HepG2 (cell line): Measurements from ENCODE around the gene CBLN3. TPM values are rescaled to one million over a fixed set of nuclear protein-coding genes. Genes with fewer than 3 reads are reported as not detected.

Experiments used
- ARNTL ChIP-seq: sonication (generic); formaldehyde crosslinking; IDR thresholded peaks from 2 replicates; pipeline ENCODE4 v1.4.0; 2020; ENCODE audit warnings: mild to moderate bottlenecking, missing genetic modification reagents
- CENPT ChIP-seq: sonication (generic); formaldehyde crosslinking; IDR thresholded peaks from 2 replicates; pipeline ENCODE4 v1.8.0; 2022; ENCODE audit warnings: low read depth, mild to moderate bottlenecking, moderate library complexity, missing genetic modification reagents
- ELF4 ChIP-seq: sonication (generic); formaldehyde crosslinking; IDR thresholded peaks from 2 replicates; pipeline ENCODE4 v1.5.0; 2020; ENCODE audit warnings: missing genetic modification reagents, mild to moderate bottlenecking, moderate library complexity, borderline replicate concordance
- KDM2A ChIP-seq: sonication (generic); formaldehyde crosslinking; IDR thresholded peaks from 2 replicates; pipeline ENCODE4 v1.4.0; 2020; ENCODE audit warnings: low read depth, missing genetic modification reagents, borderline replicate concordance
- NFKB2 ChIP-seq: sonication (generic); formaldehyde crosslinking; IDR thresholded peaks from 2 replicates; pipeline ENCODE4 v1.4.0; 2020; ENCODE audit warnings: missing genetic modification reagents, borderline replicate concordance
- NFYB ChIP-seq: sonication (generic); formaldehyde crosslinking; IDR thresholded peaks from 2 replicates; pipeline ENCODE4 v1.4.0; 2020; ENCODE audit warnings: missing genetic modification reagents
- NONO ChIP-seq, 2 experiments: fragments of 450-650 bp in 1 of 2; sonication (generic) in 1 of 2; formaldehyde crosslinking in 1 of 2; IDR thresholded peaks in 1 of 2; conservative IDR thresholded peaks in 1 of 2; 2 replicates each; pipeline versions ENCODE4 v1.6.1 to v1.8.0; 2017 to 2022; ENCODE audit warnings: mild to moderate bottlenecking in 1 of 2, missing genetic modification reagents in 1 of 2, moderate library complexity in 1 of 2
- PHF20 ChIP-seq: sonication (generic); formaldehyde crosslinking; IDR thresholded peaks from 2 replicates; pipeline ENCODE4 v1.5.0; 2020; ENCODE audit warnings: mild to moderate bottlenecking, missing genetic modification reagents
- SRSF1 ChIP-seq: fragments of 200-400 bp; formaldehyde crosslinking; optimal IDR thresholded peaks from 2 replicates; pipeline ENCODE3; 2017; ENCODE audit warnings: mild to moderate bottlenecking, low read depth, low read length, moderate library complexity
- SRY ChIP-seq: sonication (generic); formaldehyde crosslinking; IDR thresholded peaks from 2 replicates; pipeline ENCODE4 v1.8.0; 2022; ENCODE audit warnings: mild to moderate bottlenecking, missing genetic modification reagents
- TCF7L2 ChIP-seq: IDR thresholded peaks from 2 replicates; pipeline ENCODE4 v1.6.1; 2011; ENCODE audit warnings: mild to moderate bottlenecking, low read depth, low read length, moderate library complexity
- THYN1 ChIP-seq: sonication (generic); formaldehyde crosslinking; IDR thresholded peaks from 2 replicates; pipeline ENCODE4 v1.8.1; 2023; ENCODE audit warnings: low read depth, mild to moderate bottlenecking, moderate library complexity, missing genetic modification reagents, borderline replicate concordance
- XRCC5 ChIP-seq: fragments of 200-400 bp; formaldehyde crosslinking; optimal IDR thresholded peaks from 2 replicates; pipeline ENCODE3; 2017; ENCODE audit warnings: mild to moderate bottlenecking, low read length
- ZNF260 ChIP-seq: sonication (generic); formaldehyde crosslinking; IDR thresholded peaks from 2 replicates; pipeline ENCODE4 v1.4.0; 2020; ENCODE audit warnings: missing genetic modification reagents, low read depth, mild to moderate bottlenecking, borderline replicate concordance
- ZNF33A ChIP-seq: sonication (generic); formaldehyde crosslinking; IDR thresholded peaks from 2 replicates; pipeline ENCODE4 v1.5.1; 2020; ENCODE audit warnings: missing genetic modification reagents, mild to moderate bottlenecking, moderate library complexity, borderline replicate concordance
- ZNF547 ChIP-seq: sonication (generic); formaldehyde crosslinking; IDR thresholded peaks from 2 replicates; pipeline ENCODE4 v1.5.1; 2020; ENCODE audit warnings: mild to moderate bottlenecking, missing genetic modification reagents
- ZNF7 ChIP-seq: IDR thresholded peaks from 2 replicates; pipeline ENCODE4 v1.6.1; 2016; ENCODE audit warnings: missing biosample characterization, missing genetic modification reagents
- ZSCAN20 ChIP-seq: sonication (generic); formaldehyde crosslinking; IDR thresholded peaks from 2 replicates; pipeline ENCODE4 v1.4.0; 2020; ENCODE audit warnings: missing genetic modification reagents, mild to moderate bottlenecking, borderline replicate concordance
- polyA plus RNA-seq, 8 experiments: library from polyadenylated mRNA; depleted of rRNA in 3 of 8; stranded (reverse) in 7 of 8; unstranded in 1 of 8; fragments of >200 nt; fragmentation: Illumina TruSeq in 4 of 8; extraction: Trizol in 4 of 8; gene quantifications; 2 replicates each; pipeline versions ENCODE4 v1.2.1 to v1.2.3, GENCODE V29; 2011 to 2016; ENCODE audit warnings: low read depth in 4 of 8, missing spikeins in 1 of 8, mixed read lengths in 1 of 8; ENCODE audit not compliant: insufficient read depth in 1 of 8
- total RNA-seq, 5 experiments: library from RNA; depleted of rRNA; stranded (reverse); fragments of >200 nt; fragmentation: Illumina TruSeq; extraction: Trizol; gene quantifications; 2 replicates each; pipeline ENCODE4 v1.2.3, GENCODE V29; 2016; ENCODE audit warnings: low read depth in 1 of 5
- TF ChIP-seq, protein P1 (sequence below): sonication (generic); formaldehyde crosslinking; IDR thresholded peaks from 2 replicates; pipeline ENCODE4 v1.4.0; 2020; ENCODE audit warnings: mild to moderate bottlenecking, missing genetic modification reagents
- TF ChIP-seq, protein P2 (sequence below): sonication (generic); formaldehyde crosslinking; conservative IDR thresholded peaks from 2 replicates; pipeline ENCODE4 v1.4.0; 2020; ENCODE audit warnings: missing genetic modification reagents
- TF ChIP-seq, protein P3 (sequence below): sonication (generic); formaldehyde crosslinking; IDR thresholded peaks from 2 replicates; pipeline ENCODE4 v1.4.0; 2020; ENCODE audit warnings: low read depth, mild to moderate bottlenecking, missing genetic modification reagents
- TF ChIP-seq, protein P4 (sequence below): sonication (generic); formaldehyde crosslinking; IDR thresholded peaks from 2 replicates; pipeline ENCODE4 v1.5.1; 2020; ENCODE audit warnings: missing genetic modification reagents, mild to moderate bottlenecking, borderline replicate concordance

Gene CBLN3
- total and polyA plus RNA-seq, 2 of the 13 experiments (the other 11 are each of a cell fraction or from before 2014, with no cell fraction given), result 0.66 to 0.98 TPM

DNA sequence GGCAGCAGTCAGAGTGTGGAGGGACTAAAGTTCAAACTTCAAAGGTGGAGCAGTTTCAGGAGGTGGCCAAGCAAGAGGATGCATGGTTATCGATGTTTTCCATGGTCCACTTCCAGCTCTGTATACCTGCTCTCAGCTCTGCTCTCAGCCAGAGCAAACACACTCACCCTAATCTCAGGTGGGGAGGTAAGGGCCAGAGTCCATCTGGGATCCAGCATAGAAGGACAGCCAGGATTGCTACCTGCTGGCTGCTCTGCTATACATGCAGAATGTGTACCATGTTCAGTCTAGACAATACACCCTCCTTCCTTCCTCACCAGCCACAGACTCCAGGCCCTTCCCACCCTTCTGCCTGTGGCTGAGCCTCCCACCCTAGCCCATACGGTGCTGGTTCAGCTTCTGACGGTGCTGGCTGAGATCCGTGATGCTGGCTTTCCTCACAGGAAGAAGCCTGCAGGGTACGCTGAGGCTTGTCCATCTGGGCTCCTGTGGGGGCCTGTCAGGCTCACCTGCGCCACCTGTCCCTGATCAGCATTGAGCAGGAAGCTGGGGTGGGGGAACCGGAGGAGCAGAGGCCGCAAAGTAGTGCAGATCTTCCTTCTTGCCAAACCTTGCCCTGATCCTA is 2.4 kb downstream of the CBLN3 start (continued):
- TF ChIP-seq, protein P1, sequence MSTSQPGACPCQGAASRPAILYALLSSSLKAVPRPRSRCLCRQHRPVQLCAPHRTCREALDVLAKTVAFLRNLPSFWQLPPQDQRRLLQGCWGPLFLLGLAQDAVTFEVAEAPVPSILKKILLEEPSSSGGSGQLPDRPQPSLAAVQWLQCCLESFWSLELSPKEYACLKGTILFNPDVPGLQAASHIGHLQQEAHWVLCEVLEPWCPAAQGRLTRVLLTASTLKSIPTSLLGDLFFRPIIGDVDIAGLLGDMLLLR (CRISPR knock-in tag), result no peak
- TF ChIP-seq NONO (IDR thresholded peaks at IDR 0.05) (no peak), NONO (CRISPR knock-in tag; conservative IDR thresholded peaks at IDR 0.05) (peak; percentile 82), ZNF260 (CRISPR knock-in tag) (no peak), CENPT (CRISPR knock-in tag) (no peak), ARNTL (CRISPR knock-in tag) (peak; percentile 38), ZSCAN20 (CRISPR knock-in tag) (no peak), ELF4 (CRISPR knock-in tag) (no peak), SRY (CRISPR knock-in tag) (no peak), XRCC5 (peak; percentile 85), NFKB2 (peak; percentile 69), ZNF547 (CRISPR knock-in tag) (no peak; the same call in 1 of the 2 replicates), ZNF33A (CRISPR knock-in tag) (no peak), PHF20 (CRISPR knock-in tag) (no peak), KDM2A (CRISPR knock-in tag) (no peak; the same call in none of the 2 replicates), THYN1 (CRISPR knock-in tag) (no peak), ZNF7 (CRISPR knock-in tag) (no peak), TCF7L2 (no peak; the same call in 1 of the 2 replicates), NFYB (CRISPR knock-in tag) (no peak), SRSF1 (peak; percentile 74)
- TF ChIP-seq, protein P2, sequence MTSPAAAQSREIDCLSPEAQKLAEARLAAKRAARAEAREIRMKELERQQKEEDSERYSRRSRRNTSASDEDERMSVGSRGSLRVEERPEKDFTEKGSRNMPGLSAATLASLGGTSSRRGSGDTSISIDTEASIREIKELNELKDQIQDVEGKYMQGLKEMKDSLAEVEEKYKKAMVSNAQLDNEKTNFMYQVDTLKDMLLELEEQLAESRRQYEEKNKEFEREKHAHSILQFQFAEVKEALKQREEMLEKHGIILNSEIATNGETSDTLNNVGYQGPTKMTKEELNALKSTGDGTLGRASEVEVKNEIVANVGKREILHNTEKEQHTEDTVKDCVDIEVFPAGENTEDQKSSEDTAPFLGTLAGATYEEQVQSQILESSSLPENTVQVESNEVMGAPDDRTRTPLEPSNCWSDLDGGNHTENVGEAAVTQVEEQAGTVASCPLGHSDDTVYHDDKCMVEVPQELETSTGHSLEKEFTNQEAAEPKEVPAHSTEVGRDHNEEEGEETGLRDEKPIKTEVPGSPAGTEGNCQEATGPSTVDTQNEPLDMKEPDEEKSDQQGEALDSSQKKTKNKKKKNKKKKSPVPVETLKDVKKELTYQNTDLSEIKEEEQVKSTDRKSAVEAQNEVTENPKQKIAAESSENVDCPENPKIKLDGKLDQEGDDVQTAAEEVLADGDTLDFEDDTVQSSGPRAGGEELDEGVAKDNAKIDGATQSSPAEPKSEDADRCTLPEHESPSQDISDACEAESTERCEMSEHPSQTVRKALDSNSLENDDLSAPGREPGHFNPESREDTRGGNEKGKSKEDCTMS (CRISPR knock-in tag), result no peak
- TF ChIP-seq, protein P3, sequence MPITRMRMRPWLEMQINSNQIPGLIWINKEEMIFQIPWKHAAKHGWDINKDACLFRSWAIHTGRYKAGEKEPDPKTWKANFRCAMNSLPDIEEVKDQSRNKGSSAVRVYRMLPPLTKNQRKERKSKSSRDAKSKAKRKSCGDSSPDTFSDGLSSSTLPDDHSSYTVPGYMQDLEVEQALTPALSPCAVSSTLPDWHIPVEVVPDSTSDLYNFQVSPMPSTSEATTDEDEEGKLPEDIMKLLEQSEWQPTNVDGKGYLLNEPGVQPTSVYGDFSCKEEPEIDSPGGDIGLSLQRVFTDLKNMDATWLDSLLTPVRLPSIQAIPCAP, result no peak
- TF ChIP-seq, protein P4, sequence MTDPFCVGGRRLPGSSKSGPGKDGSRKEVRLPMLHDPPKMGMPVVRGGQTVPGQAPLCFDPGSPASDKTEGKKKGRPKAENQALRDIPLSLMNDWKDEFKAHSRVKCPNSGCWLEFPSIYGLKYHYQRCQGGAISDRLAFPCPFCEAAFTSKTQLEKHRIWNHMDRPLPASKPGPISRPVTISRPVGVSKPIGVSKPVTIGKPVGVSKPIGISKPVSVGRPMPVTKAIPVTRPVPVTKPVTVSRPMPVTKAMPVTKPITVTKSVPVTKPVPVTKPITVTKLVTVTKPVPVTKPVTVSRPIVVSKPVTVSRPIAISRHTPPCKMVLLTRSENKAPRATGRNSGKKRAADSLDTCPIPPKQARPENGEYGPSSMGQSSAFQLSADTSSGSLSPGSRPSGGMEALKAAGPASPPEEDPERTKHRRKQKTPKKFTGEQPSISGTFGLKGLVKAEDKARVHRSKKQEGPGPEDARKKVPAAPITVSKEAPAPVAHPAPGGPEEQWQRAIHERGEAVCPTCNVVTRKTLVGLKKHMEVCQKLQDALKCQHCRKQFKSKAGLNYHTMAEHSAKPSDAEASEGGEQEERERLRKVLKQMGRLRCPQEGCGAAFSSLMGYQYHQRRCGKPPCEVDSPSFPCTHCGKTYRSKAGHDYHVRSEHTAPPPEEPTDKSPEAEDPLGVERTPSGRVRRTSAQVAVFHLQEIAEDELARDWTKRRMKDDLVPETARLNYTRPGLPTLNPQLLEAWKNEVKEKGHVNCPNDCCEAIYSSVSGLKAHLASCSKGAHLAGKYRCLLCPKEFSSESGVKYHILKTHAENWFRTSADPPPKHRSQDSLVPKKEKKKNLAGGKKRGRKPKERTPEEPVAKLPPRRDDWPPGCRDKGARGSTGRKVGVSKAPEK (CRISPR knock-in tag), result no peak; the same call in 1 of the 2 replicates
